WI38 (cell line): ENCODE measurements around the gene IGSF3.

ENCODE experiments used
- H3K4me3 ChIP-seq: 2 replicates; pipeline ENCODE4 v1.5.1; 2011; ENCODE audit warnings: low read depth, mild to moderate bottlenecking, control low read depth, low read length
- CTCF ChIP-seq: IDR thresholded peaks from 2 replicates; pipeline ENCODE4 v1.5.1; 2012; ENCODE audit warnings: low read depth, mild to moderate bottlenecking, control low read depth, low read length

Gene IGSF3

GRCh38 chr1:116572771-116573430, 94.6 kb downstream of the IGSF3 start:
- no peak overlapping the region for H3K4me3 ChIP-seq
- TF ChIP-seq CTCF = no peak

- no peak for TF ChIP-seq CTCF
Measured at GRCh38 chr1:116572099-116572498, 95.4 kb downstream of the IGSF3 start.

GRCh38 chr1:116571215-116571919, 96.2 kb downstream of the IGSF3 start:
- peak overlapping the region; percentile 68 for H3K4me3 ChIP-seq
- TF ChIP-seq CTCF = no peak

More at GRCh38 chr1:116572099-116572498, 95.4 kb downstream of the IGSF3 start:
- no peak overlapping the region for H3K4me3 ChIP-seq

GRCh38 chr1:116570358-116571214, 96.9 kb downstream of the IGSF3 start, which contains the start of gene CD58:
Gene CD58, minus strand, starts transcription at chr1:116571026. Its CDS starts 54 bp downstream, at chr1:116570972.
- TF ChIP-seq CTCF = peak; percentile 40; the same call in 1 of the 2 replicates
- H3K4me3 ChIP-seq = peak within 1 kb of the TSS; percentile 68

GRCh38 chr1:116569776-116570357, 97.7 kb downstream of the IGSF3 start:
- H3K4me3 ChIP-seq = peak overlapping the region; percentile 68
- no peak for TF ChIP-seq CTCF

GRCh38 chr1:116569381-116569670, 98.2 kb downstream of the IGSF3 start:
- no peak for TF ChIP-seq CTCF
- no peak overlapping the region for H3K4me3 ChIP-seq
